ENCODE results near the gene KCNT1. TPM values are rescaled to one million over a fixed set of nuclear protein-coding genes. Genes with fewer than 3 reads are reported as not detected.

The KCNT1 gene
- total RNA-seq, 4 donors from 2014 or later = 0.28 to 0.52 TPM; not detected in 2

- no peak overlapping the region for H3K4me3 ChIP-seq
- no peaks in the 10 kb centered on the region for H3K27me3 ChIP-seq
- no peaks in the 10 kb centered on the region for H3K9me3 ChIP-seq
- no peaks in the 10 kb centered on the region for H3K4me1 ChIP-seq
- H3K36me3 ChIP-seq = no peaks in the 10 kb centered on the region
- intact Hi-C loops (cut with DNase I; ENCODE audit: low total_unique reads) = no loop called here
- DNase-seq = no peak
- TF ChIP-seq POLR2A (IDR thresholded peaks at IDR 0.05) = no peak
- TF ChIP-seq, protein P1, sequence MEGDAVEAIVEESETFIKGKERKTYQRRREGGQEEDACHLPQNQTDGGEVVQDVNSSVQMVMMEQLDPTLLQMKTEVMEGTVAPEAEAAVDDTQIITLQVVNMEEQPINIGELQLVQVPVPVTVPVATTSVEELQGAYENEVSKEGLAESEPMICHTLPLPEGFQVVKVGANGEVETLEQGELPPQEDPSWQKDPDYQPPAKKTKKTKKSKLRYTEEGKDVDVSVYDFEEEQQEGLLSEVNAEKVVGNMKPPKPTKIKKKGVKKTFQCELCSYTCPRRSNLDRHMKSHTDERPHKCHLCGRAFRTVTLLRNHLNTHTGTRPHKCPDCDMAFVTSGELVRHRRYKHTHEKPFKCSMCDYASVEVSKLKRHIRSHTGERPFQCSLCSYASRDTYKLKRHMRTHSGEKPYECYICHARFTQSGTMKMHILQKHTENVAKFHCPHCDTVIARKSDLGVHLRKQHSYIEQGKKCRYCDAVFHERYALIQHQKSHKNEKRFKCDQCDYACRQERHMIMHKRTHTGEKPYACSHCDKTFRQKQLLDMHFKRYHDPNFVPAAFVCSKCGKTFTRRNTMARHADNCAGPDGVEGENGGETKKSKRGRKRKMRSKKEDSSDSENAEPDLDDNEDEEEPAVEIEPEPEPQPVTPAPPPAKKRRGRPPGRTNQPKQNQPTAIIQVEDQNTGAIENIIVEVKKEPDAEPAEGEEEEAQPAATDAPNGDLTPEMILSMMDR (IDR thresholded peaks at IDR 0.05) = no peak
- H3K27ac ChIP-seq = no peak overlapping the region
These were observed 137.5 kb downstream of the KCNT1 start for GRCh38 chr9:135839516-135839915.

- no peak for TF ChIP-seq POLR2A (IDR thresholded peaks at IDR 0.05)
- TF ChIP-seq, protein P1 (IDR thresholded peaks at IDR 0.05) = no peak
- no peak overlapping the region for H3K4me3 ChIP-seq
- no peak overlapping the region for H3K27ac ChIP-seq
- intact Hi-C loops (cut with DNase I; ENCODE audit: low total_unique reads) = no loop called here
- no peak for DNase-seq
- no peaks in the 10 kb centered on the region for H3K9me3 ChIP-seq
- H3K36me3 ChIP-seq = no peaks in the 10 kb centered on the region
- no peaks in the 10 kb centered on the region for H3K4me1 ChIP-seq
- no peaks in the 10 kb centered on the region for H3K27me3 ChIP-seq
These were observed 138.1 kb downstream of the KCNT1 start for GRCh38 chr9:135840107-135840506.

GRCh38 chr9:135840539-135840938 is 138.6 kb downstream of the KCNT1 start:
- intact Hi-C loops (cut with DNase I; ENCODE audit: low total_unique reads) = no loop called here
- H3K36me3 ChIP-seq = no peaks in the 10 kb centered on the region
- no peak overlapping the region for H3K27ac ChIP-seq
- H3K27me3 ChIP-seq = no peaks in the 10 kb centered on the region
- TF ChIP-seq, protein P1 (IDR thresholded peaks at IDR 0.05) = no peak
- TF ChIP-seq POLR2A (IDR thresholded peaks at IDR 0.05) = no peak
- no peak overlapping the region for H3K4me3 ChIP-seq
- H3K9me3 ChIP-seq = no peaks in the 10 kb centered on the region
- H3K4me1 ChIP-seq = no peaks in the 10 kb centered on the region
- no peak for DNase-seq

Other genes with a start within 250 kb of the KCNT1 start
- gene PPP1R26, start 222.4 kb upstream of the KCNT1 start, total RNA-seq = 10 to 100 TPM in 2 of 4 donors, 1 to 10 TPM in 2; 3.6 to 16.4 (median 10.6) TPM
- 10 to 100 TPM in 3 of 4 donors, 1 to 10 TPM in 1; 9.7 to 28.2 (median 20.1) TPM for gene MRPS2, start 201.5 kb upstream of the KCNT1 start, total RNA-seq
- 1 to 10 TPM in 1 of 4 donors, not detected in 3; 2.2 TPM for gene LCN1, start 180.7 kb upstream of the KCNT1 start, total RNA-seq
- gene OBP2A, start 156.1 kb upstream of the KCNT1 start, total RNA-seq = not detected
- not detected for gene PAEP, start 140.4 kb upstream of the KCNT1 start, total RNA-seq
- not detected for gene GLT6D1, start 62.6 kb upstream of the KCNT1 start, total RNA-seq
- not detected for gene LCN9, start 38.9 kb upstream of the KCNT1 start, total RNA-seq
- gene SOHLH1, start 2.7 kb upstream of the KCNT1 start, total RNA-seq = not detected
- 10 to 100 TPM; 15.6 to 61.2 (median 43.2) TPM for gene CAMSAP1, start 205.4 kb downstream of the KCNT1 start, total RNA-seq

All from uterus (tissue), 4 donors.